Femur (tissue), 1 donor: ENCODE measurements around the gene CHMP2A.
"Not testable (repeated sequence)": the region's sequence is repeated elsewhere in the genome, so short reads cannot be mapped to it uniquely, and the experiment has no call there.

Source experiments
- DNase-seq: peaks from one replicate; pipeline ENCODE4 v3.0.0-alpha.2; 2017

CHMP2A gene

GRCh38 chr19:58553799-58554493 is 959 bp downstream of the CHMP2A start:
- DNase-seq = no peak

- no peak for DNase-seq
Observed at GRCh38 chr19:58552655-58553054, 2.2 kb downstream of the CHMP2A start.

GRCh38 chr19:58551577-58552471 is 3.1 kb downstream of the CHMP2A start:
- no peak for DNase-seq

GRCh38 chr19:58551123-58551497 is 3.8 kb downstream of the CHMP2A start:
- DNase-seq = no peak

GRCh38 chr19:58550362-58551122 is 4.4 kb downstream of the CHMP2A start:
- no peak for DNase-seq

- no peak for DNase-seq
Observed at GRCh38 chr19:58549664-58550361, 5.1 kb downstream of the CHMP2A start.

GRCh38 chr19:58548859-58549663 is 5.8 kb downstream of the CHMP2A start:
- no peak for DNase-seq

GRCh38 chr19:58547323-58548312 is 7.3 kb downstream of the CHMP2A start:
- DNase-seq = no peak

- no peak for DNase-seq
Observed at GRCh38 chr19:58546019-58546530, 8.8 kb downstream of the CHMP2A start.

- DNase-seq = no peak
Observed at GRCh38 chr19:58545286-58546018, 9.5 kb downstream of the CHMP2A start.

GRCh38 chr19:58544591-58545285 is 10.2 kb downstream of the CHMP2A start:
- no peak for DNase-seq

GRCh38 chr19:58543826-58544590 is 10.9 kb downstream of the CHMP2A start, which contains the start of gene TRIM28:
Gene TRIM28, plus strand, starts transcription at chr19:58544064. Its CDS starts 694 bp downstream, at chr19:58544758.
- DNase-seq = peak; percentile 100

- not testable (repeated sequence) for DNase-seq
Observed at GRCh38 chr19:58542641-58543372, 12.1 kb downstream of the CHMP2A start.

- DNase-seq = not testable (repeated sequence)
Observed at GRCh38 chr19:58539169-58539559, 15.7 kb downstream of the CHMP2A start.

GRCh38 chr19:58538257-58539168 is 16.4 kb downstream of the CHMP2A start:
- peak; percentile 69 for DNase-seq
